ENCODE results near the gene EVC2. TPM values are rescaled to one million over a fixed set of nuclear protein-coding genes. Genes with fewer than 3 reads are reported as not detected.

Gene EVC2
- total RNA-seq, 1 experiment from 2014 or later = 7.8 TPM

- WGBS (ENCODE audit: extremely low coverage, insufficient read length, low lambda C conversion rate) = no CpG with 5 or more reads among the region's 9 CpGs
- no peak overlapping the region for H2BK20ac ChIP-seq (ENCODE audit: low read depth, low read length, poor library complexity, severe bottlenecking)
- no peak overlapping the region for H3K23ac ChIP-seq (ENCODE audit: insufficient read length, low read depth, low read length)
- no peaks in the 10 kb centered on the region for H3K4me1 ChIP-seq (ENCODE audit: insufficient read depth, low read length)
- H2BK5ac ChIP-seq (ENCODE audit: insufficient read length, low read length) = no peak overlapping the region
- no peaks in the 10 kb centered on the region for H3K79me1 ChIP-seq (ENCODE audit: insufficient read depth, low read depth, low read length, poor library complexity, severe bottlenecking)
- Mint-ChIP-seq H3K9me3 (0 out of 5 replicates have a peak, but pooled peaks cover 0 to 3% of the 10 kb centered on the region in 2 experiments), H3K4me1 (peaks cover 0 to 4% of the 10 kb centered on the region in 2 experiments; a peak in 1 of 4 replicates), H3K36me3 (ENCODE audit: insufficient read depth in 1 of 3, low read depth in 3 of 3) (peaks cover 11 to 70% (median 51%) of the 10 kb centered on the region in 3 experiments), H3K27ac (no peak overlapping the region; a peak in 1 of 7 replicates), H3K27me3 (ENCODE audit: low read depth) (peaks cover 2% of the 10 kb centered on the region; the same call in 1 of the 2 replicates), H3K4me3 (no peak overlapping the region)
- H2AFZ ChIP-seq (ENCODE audit: low read length) = no peak overlapping the region
- H3K14ac ChIP-seq (ENCODE audit: insufficient read depth, low read length) = no peak overlapping the region
- H3K9me3 ChIP-seq (ENCODE audit: control insufficient read depth, low read depth, low read length) = no peaks in the 10 kb centered on the region
- H4K20me1 ChIP-seq (ENCODE audit: control insufficient read depth, insufficient read depth, insufficient read length) = no peaks in the 10 kb centered on the region
- H4K8ac ChIP-seq (replicated peaks; ENCODE audit: insufficient read length, low read depth, low read length) = no peak overlapping the region
- TF ChIP-seq CTCF (conservative IDR thresholded peaks at IDR 0.05) = no peak
- H3K18ac ChIP-seq (ENCODE audit: insufficient read length, low read depth, low read length) = no peak overlapping the region
- H3K9ac ChIP-seq (ENCODE audit: extremely low read depth, insufficient read length, low read length) = no peak overlapping the region
- no peak overlapping the region for H4K91ac ChIP-seq (ENCODE audit: insufficient read length, low read depth, low read length)
- no peak overlapping the region for H3T11ph ChIP-seq (ENCODE audit: low read length)
- H3K23me2 ChIP-seq (ENCODE audit: insufficient read length, low read depth, low read length, poor library complexity, severe bottlenecking) = no peaks in the 10 kb centered on the region
- no peak overlapping the region for H3K27ac ChIP-seq (ENCODE audit: insufficient read length, low read depth, low read length)
- H3K4ac ChIP-seq (ENCODE audit: low read depth, low read length) = no peak overlapping the region
- H3K56ac ChIP-seq (ENCODE audit: insufficient read length, low read depth, low read length) = no peak overlapping the region
- no peaks in the 10 kb centered on the region for H3K79me2 ChIP-seq (ENCODE audit: insufficient read depth, low read length)
- H2BK12ac ChIP-seq (ENCODE audit: insufficient read length, low read depth, low read length) = no peak overlapping the region
- H2AK5ac ChIP-seq (ENCODE audit: insufficient read length, low read length) = no peak overlapping the region
- H2BK120ac ChIP-seq (ENCODE audit: low read depth, low read length, poor library complexity, severe bottlenecking) = no peak overlapping the region
- no peaks in the 10 kb centered on the region for H3K27me3 ChIP-seq (ENCODE audit: insufficient read depth, low read length)
- no peak overlapping the region for H4K5ac ChIP-seq (ENCODE audit: insufficient read length, low read depth, low read length)
- DNase-seq = no peak
- H3K4me2 ChIP-seq (ENCODE audit: insufficient read depth, insufficient read length, low read length) = no peak overlapping the region
- H2BK15ac ChIP-seq (ENCODE audit: low read depth, low read length) = no peak overlapping the region
Observed at GRCh38 chr4:5685296-5685695, 23.1 kb downstream of the EVC2 start.
